ENCODE data around the gene SPON2. TPM values are rescaled to one million over a fixed set of nuclear protein-coding genes. Genes with fewer than 3 reads are reported as not detected.

The SPON2 gene
- total RNA-seq, 2 experiments from 2014 or later, result 3.2 to 4.2 TPM

DNA sequence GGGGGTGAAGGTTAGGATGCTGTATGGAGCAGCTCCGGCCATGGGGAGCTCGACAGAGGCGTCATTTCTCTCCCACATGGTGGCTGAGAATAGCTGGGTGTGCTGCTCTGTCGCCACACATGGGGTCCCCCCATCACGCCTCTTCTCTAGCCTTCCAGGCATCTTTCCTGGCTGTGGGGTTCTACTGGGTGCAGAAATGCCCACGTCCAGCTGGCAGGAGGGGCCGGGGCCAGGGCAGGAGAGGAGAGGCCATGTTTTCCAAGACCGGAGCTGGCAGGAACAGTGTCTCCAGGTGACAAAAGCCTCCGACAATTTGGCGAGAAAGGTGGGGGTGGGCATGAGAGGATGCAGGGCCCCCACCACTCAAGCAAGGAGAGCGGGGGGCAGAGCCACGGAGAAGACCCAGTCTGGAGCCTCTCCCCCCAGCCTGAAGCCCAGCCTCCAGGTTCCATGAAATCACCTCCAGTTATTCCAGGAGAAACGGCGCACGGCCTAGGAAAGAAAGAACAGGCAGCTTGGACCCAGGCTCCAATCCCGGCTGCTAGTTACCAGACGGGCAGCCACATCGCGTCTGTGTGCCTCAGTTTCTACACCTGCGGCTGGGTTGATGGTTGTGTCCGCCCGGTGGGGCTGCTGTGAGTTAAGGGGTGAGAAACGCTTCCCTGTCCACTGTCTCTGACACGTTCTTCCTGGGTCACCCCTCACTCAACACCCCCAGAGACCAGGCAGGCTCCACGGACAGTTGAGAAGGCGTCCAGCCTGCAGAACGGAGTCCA lies 27.4 kb upstream of the SPON2 start:
- ChIA-PET POLR2A (interaction anchor here (0.8 kb wide), 1 partner anchor 23 kb away, joined by 3 read pairs; no protein-coding TSS in a partner anchor), CTCF (interaction anchor here (1.2 kb wide), 1 partner anchor 11 kb away, joined by 5 read pairs; no protein-coding TSS in a partner anchor)

GRCh38 chr4:1198098-1198844 lies 25.9 kb upstream of the SPON2 start:
- ChIA-PET POLR2A (no interaction called here), CTCF (interaction anchor here (1.9 kb wide), 1 partner anchor 31 kb away, joined by 7 read pairs; no protein-coding TSS in a partner anchor)

GRCh38 chr4:1196421-1197183 lies 24.2 kb upstream of the SPON2 start:
- ChIA-PET POLR2A (no interaction called here), CTCF (interaction anchor here (1.9 kb wide), 1 partner anchor 29 kb away, joined by 7 read pairs; no protein-coding TSS in a partner anchor)

DNA sequence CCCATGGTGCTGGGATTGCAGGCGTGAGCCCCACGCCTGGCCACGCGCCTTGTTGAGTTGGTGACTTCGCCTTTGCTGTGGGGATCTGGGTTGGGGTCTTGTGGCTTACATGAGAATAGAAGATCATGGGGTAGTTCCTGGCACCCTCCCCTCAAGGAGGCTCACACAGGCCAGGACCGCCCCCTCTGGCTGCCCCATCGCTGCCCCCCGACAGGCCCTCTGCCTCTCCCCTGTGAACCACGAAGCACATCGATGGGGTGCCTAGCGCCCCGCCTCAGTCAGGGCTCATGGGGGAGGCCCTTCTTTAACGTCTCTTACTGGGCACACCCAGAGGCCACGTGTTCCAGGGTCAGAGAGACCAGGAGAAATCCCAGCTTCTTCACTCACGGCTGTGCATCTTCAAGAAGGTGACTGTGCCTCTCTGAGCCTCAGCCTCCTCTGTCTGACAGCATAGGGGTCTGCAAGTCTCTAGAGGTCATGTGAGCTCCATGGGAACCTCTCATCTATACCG lies 23.6 kb upstream of the SPON2 start:
- ChIA-PET CTCF (interaction anchor here (1.4 to 1.9 kb wide), 2 partner anchors 29 kb away, joined by 3 to 7 read pairs; no protein-coding TSS in a partner anchor), POLR2A (no interaction called here)

GRCh38 chr4:1195109-1195671 lies 22.8 kb upstream of the SPON2 start:
- CTCF ChIA-PET, result interaction anchor here (1.4 kb wide), 1 partner anchor 29 kb away, joined by 3 read pairs; no protein-coding TSS in a partner anchor
- POLR2A ChIA-PET, result no interaction called here

GRCh38 chr4:1194010-1194900 lies 21.9 kb upstream of the SPON2 start:
- ChIA-PET CTCF (interaction anchor here (0.7 to 1.4 kb wide), 2 partner anchors 23 to 28 kb away, joined by 3 read pairs; no protein-coding TSS in a partner anchor), POLR2A (no interaction called here)

- POLR2A ChIA-PET, result no interaction called here
- CTCF ChIA-PET, result interaction anchor here (0.7 kb wide), 1 partner anchor 22 kb away, joined by 3 read pairs; no protein-coding TSS in a partner anchor
These were observed 21.0 kb upstream of the SPON2 start for GRCh38 chr4:1193206-1194009.

GRCh38 chr4:1192493-1193205 lies 20.3 kb upstream of the SPON2 start:
- ChIA-PET POLR2A (no interaction called here), CTCF (interaction anchor here (1.2 kb wide), 1 partner anchor 25 kb away, joined by 5 read pairs; no protein-coding TSS in a partner anchor)

DNA sequence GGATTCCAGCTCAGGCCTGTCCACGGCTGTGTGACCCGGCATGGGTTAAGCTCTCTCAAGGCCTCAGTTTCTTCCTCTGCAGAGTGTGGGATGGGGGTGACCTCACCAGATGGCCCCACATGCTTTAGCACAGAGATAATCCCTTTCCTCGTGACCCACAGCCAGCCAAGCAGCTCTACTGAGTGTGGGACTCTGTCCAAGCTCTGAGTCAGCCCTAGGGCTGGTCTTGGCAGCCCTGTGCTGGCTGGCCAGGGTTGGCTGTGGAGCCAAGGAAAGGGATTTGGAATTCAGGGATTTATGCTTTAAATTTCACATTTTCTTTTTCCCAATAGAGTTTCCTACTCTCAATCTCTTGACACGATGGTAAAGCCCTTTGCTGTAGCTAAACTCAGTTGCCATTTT lies 19.7 kb upstream of the SPON2 start:
- POLR2A ChIA-PET, result no interaction called here
- CTCF ChIA-PET, result interaction anchor here (1.2 kb wide), 1 partner anchor 25 kb away, joined by 5 read pairs; no protein-coding TSS in a partner anchor

DNA sequence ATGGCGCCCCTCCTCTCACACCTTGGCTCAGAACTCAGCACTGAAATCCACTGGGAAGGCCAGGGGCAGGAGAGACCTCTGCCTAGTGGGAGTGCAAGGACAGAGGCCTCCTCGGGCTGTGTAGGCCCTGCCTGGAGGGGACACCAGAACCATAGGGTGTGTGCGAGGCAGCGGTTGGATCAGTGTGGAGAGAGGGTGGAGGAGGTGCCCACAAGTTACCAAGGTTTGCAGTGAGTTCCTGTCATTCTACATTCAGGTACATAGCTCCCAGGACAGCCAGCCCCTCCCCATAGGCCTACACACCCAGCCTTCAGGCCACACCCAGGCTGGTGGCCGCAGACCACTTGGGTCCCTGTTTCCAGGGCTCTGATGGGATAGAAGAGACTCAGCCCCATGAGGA lies 19.2 kb upstream of the SPON2 start:
- CTCF ChIA-PET, result interaction anchor here (1.2 kb wide), 1 partner anchor 24 kb away, joined by 5 read pairs; no protein-coding TSS in a partner anchor
- POLR2A ChIA-PET, result no interaction called here

DNA sequence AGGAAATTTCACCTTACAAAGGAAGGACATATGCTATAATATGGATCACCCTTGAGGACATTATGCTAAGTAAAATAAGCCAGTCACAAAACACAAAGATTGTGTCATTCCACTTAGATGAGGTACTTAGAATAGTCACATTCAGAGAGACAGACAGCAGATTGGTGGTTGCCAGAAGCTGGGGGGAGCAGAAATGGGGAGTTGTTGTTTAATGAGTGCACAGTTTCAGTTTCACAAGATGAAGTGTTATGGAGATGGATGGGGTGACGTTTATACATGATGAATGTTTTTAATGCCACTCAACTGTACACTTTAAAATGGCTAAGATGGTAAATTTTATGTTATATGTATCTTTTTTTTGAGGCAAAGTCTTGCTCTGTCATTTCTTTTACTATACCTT lies 14.8 kb upstream of the SPON2 start:
- ChIA-PET CTCF (interaction anchor here (1.8 kb wide), 1 partner anchor 20 kb away, joined by 5 read pairs; no protein-coding TSS in a partner anchor), POLR2A (interaction anchor here (1.1 kb wide), 1 partner anchor 15 kb away, joined by 4 read pairs; no protein-coding TSS in a partner anchor)

GRCh38 chr4:1183985-1184773 lies 11.8 kb upstream of the SPON2 start:
- POLR2A ChIA-PET, result interaction anchor here (1.1 kb wide), 1 partner anchor 11 kb away, joined by 4 read pairs; the partner anchor contains the start of gene SPON2
- CTCF ChIA-PET, result interaction anchor here (1.0 to 2.1 kb wide), 4 partner anchors 12 to 51 kb away, joined by 3 to 8 read pairs (median 4); partner anchors contain the start of gene SPON2

DNA sequence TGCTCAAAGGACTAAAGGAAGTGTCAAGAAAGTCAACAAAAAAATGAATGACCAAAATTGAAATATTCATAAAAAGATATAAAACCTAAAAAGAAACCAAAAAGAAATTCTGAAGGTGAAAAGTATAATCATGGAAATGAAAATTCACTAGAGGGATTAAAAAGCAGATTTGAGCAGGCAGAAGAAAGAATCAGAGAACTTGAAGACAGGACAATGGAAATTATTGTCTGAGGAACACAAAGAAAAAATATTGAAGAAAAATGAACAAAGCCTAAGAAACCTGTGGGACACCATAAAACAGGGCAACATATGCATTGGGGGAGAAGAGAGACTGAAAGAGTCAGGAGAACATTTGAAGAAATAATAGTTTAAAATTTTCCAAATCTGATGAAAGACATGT lies 9.9 kb upstream of the SPON2 start:
- ChIA-PET CTCF (interaction anchor here (1.1 to 2.1 kb wide), 2 partner anchors 15 to 16 kb away, joined by 3 to 5 read pairs; no protein-coding TSS in a partner anchor), POLR2A (no interaction called here)

GRCh38 chr4:1180663-1181062 lies 8.3 kb upstream of the SPON2 start:
- ChIA-PET CTCF (no interaction called here), POLR2A (no interaction called here)

DNA sequence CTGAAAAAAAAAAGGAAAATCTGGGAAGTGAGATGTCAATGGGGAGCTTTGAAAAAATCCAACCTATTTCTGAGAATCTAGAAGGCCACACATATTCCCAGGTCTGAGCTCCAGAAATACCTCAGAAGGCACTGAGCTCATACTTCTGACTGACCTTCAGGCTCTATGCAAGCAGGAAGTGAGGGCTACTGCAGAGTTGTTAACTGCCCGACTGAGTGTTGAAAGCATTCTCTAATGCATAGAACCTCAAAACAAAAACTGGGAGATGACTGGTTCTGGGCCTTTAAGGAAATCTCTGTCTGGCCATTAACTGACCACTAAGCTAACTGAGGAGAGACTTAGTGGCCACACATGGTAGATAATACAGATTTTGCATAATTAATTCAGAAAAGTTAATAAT lies 7.6 kb upstream of the SPON2 start:
- ChIA-PET CTCF (no interaction called here), POLR2A (no interaction called here)

GRCh38 chr4:1179089-1179441 lies 6.7 kb upstream of the SPON2 start:
- ChIA-PET CTCF (interaction anchor here (0.7 to 2.0 kb wide), 2 partner anchors 11 to 90 kb away, joined by 3 to 4 read pairs; no protein-coding TSS in a partner anchor), POLR2A (no interaction called here)

Data from activated CD8-positive, alpha-beta memory T cell treated with anti-CD3 and anti-CD28 coated beads for 36 hours (primary cell).